Ascending aorta (tissue), 2 donors: ENCODE data around the gene ADO. TPM values are rescaled to one million over a fixed set of nuclear protein-coding genes. Genes with fewer than 3 reads are reported as not detected.

ENCODE experiments used
- DNase-seq, 2 donors: peaks; one replicate each; pipeline ENCODE4 v3.0.0-alpha.2; 2019; ENCODE audit warnings: low spot score in 2 of 2
- H3K27ac ChIP-seq, 2 donors: fragments of 200-600 bp; sonication (generic); one replicate each; pipeline ENCODE4 v1.5.1; 2016 to 2017; ENCODE audit warnings: mild to moderate bottlenecking in 1 of 2
- H3K27me3 ChIP-seq: fragments of 200-600 bp; sonication (generic); one replicate; pipeline ENCODE4 v1.5.1; 2017
- H3K36me3 ChIP-seq, 2 donors: fragments of 200-600 bp; sonication (generic); one replicate each; pipeline ENCODE4 v1.5.1; 2016
- H3K4me1 ChIP-seq, 2 donors: fragments of 200-600 bp; sonication (generic); one replicate each; pipeline ENCODE4 v1.5.1; 2016 to 2017; ENCODE audit warnings: mild to moderate bottlenecking in 1 of 2
- H3K4me3 ChIP-seq, 2 donors: fragments of 200-600 bp; sonication (generic); one replicate each; pipeline ENCODE4 v1.5.1; 2016 to 2017; ENCODE audit warnings: mild to moderate bottlenecking in 1 of 2
- H3K9me3 ChIP-seq, 2 donors: fragments of 200-600 bp; sonication (generic); one replicate each; pipeline ENCODE4 v1.5.1; 2016
- intact Hi-C: fragments of 100-400 bp; cut with DNase I; formaldehyde crosslinking; loops from one replicate; pipeline ENCODE4 v1.15.1; 2023
- total RNA-seq: library from RNA; depleted of rRNA; stranded (reverse); fragments of >200 nt; gene quantifications from one replicate; pipeline ENCODE4 v1.1.0, GENCODE V29; 2016
- TF ChIP-seq, protein P1 (sequence below), 3 experiments: fragments of 200-600 bp in 2 of 3; fragments of 450-650 bp in 1 of 3; sonication (generic) in 2 of 3; IDR thresholded peaks; one replicate each; pipeline ENCODE4 v1.5.1; 2016 to 2019; ENCODE audit warnings: antibody characterized with exemption in 3 of 3, mild to moderate bottlenecking in 1 of 3, moderate library complexity in 1 of 3

ADO gene
- total RNA-seq, 1 donor from 2014 or later, result 22.1 TPM

DNA sequence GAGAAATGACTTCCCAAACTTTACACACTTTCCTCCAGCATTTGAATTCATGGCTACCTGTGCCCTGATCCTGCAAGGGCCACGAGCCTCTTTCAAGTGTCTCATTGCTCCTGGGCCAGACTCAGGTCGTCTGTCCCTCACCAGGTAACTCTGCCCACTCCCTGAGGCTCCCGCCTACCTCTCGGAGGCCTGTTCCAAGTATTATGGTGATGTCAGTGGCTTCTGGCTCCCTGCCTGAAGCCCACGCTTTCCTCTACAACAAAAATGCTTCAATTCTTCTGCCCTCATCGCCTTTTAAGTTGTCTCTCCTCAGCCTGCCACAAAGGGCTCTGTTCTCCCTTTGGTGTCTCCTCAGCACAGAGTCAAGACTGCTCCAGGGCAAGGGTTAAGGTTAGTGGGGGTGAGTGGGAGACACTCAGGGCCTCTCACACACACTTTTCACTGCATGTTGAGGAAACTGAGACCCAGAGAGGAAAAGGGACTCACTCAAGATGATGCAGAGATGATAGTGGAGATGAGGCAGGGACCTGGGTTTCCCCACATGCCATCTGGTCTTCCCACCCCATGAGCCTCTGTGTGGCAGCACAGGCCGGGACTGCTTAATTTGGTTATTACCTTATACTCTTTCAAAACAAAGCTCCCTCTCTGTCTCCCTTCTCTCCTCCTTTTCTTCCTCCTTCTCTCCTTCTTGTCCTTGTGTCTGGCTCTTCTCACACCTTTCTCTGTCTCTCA is 39.9 kb downstream of the ADO start:
- no peaks in the 10 kb centered on the region for H3K36me3 ChIP-seq
- H3K4me3 ChIP-seq, result no peak overlapping the region
- TF ChIP-seq, protein P1, sequence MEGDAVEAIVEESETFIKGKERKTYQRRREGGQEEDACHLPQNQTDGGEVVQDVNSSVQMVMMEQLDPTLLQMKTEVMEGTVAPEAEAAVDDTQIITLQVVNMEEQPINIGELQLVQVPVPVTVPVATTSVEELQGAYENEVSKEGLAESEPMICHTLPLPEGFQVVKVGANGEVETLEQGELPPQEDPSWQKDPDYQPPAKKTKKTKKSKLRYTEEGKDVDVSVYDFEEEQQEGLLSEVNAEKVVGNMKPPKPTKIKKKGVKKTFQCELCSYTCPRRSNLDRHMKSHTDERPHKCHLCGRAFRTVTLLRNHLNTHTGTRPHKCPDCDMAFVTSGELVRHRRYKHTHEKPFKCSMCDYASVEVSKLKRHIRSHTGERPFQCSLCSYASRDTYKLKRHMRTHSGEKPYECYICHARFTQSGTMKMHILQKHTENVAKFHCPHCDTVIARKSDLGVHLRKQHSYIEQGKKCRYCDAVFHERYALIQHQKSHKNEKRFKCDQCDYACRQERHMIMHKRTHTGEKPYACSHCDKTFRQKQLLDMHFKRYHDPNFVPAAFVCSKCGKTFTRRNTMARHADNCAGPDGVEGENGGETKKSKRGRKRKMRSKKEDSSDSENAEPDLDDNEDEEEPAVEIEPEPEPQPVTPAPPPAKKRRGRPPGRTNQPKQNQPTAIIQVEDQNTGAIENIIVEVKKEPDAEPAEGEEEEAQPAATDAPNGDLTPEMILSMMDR (IDR thresholded peaks at IDR 0.05), result no peak
- no peaks in the 10 kb centered on the region for H3K4me1 ChIP-seq
- H3K27ac ChIP-seq, result no peak overlapping the region
- H3K27me3 ChIP-seq, result no peaks in the 10 kb centered on the region
- no peak for DNase-seq
- H3K9me3 ChIP-seq, result peaks cover 4 to 10% of the 10 kb centered on the region in 2 donors
- intact Hi-C loops, result no loop called here

DNA sequence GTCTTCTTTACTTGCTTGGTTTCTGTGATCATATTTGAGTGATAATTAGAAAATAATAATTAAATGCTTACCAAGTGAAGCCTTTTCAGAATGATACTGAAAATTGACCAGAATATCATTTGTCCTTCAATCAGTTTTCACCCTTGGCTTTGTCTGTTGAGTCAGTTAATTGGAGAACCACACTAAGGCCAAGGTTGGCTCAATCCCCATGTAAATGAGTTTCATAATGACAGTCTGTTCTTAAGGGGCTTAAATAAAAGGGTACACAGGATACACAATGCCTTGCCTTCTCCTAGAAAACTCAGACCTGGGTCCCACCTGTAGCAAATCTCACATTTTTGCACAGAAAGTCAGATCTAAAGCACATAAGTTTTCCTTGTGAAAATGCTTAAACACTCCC is 42.9 kb downstream of the ADO start:
- H3K9me3 ChIP-seq, result peaks cover 4 to 10% of the 10 kb centered on the region in 2 donors
- no peaks in the 10 kb centered on the region for H3K27me3 ChIP-seq
- H3K4me3 ChIP-seq, result no peak overlapping the region
- no peak overlapping the region for H3K27ac ChIP-seq
- intact Hi-C loops, result no loop called here
- TF ChIP-seq, protein P1 (IDR thresholded peaks at IDR 0.05), result no peak
- no peaks in the 10 kb centered on the region for H3K4me1 ChIP-seq
- H3K36me3 ChIP-seq, result no peaks in the 10 kb centered on the region
- DNase-seq, result no peak

GRCh38 chr10:62850646-62851045 is 46.1 kb downstream of the ADO start:
- no peak for DNase-seq
- H3K27me3 ChIP-seq, result no peaks in the 10 kb centered on the region
- TF ChIP-seq, protein P1 (IDR thresholded peaks at IDR 0.05), result no peak
- H3K27ac ChIP-seq, result no peak overlapping the region
- H3K9me3 ChIP-seq, result peaks cover 4 to 10% of the 10 kb centered on the region in 2 donors
- intact Hi-C loops, result no loop called here
- no peaks in the 10 kb centered on the region for H3K36me3 ChIP-seq
- no peaks in the 10 kb centered on the region for H3K4me1 ChIP-seq
- no peak overlapping the region for H3K4me3 ChIP-seq

GRCh38 chr10:62851442-62851841 is 46.9 kb downstream of the ADO start:
- no peak overlapping the region for H3K4me3 ChIP-seq
- H3K27ac ChIP-seq, result no peak overlapping the region
- no peaks in the 10 kb centered on the region for H3K4me1 ChIP-seq
- intact Hi-C loops, result no loop called here
- peaks cover 4 to 10% of the 10 kb centered on the region in 2 donors for H3K9me3 ChIP-seq
- H3K36me3 ChIP-seq, result no peaks in the 10 kb centered on the region
- H3K27me3 ChIP-seq, result no peaks in the 10 kb centered on the region
- TF ChIP-seq, protein P1 (IDR thresholded peaks at IDR 0.05), result no peak
- no peak for DNase-seq

DNA sequence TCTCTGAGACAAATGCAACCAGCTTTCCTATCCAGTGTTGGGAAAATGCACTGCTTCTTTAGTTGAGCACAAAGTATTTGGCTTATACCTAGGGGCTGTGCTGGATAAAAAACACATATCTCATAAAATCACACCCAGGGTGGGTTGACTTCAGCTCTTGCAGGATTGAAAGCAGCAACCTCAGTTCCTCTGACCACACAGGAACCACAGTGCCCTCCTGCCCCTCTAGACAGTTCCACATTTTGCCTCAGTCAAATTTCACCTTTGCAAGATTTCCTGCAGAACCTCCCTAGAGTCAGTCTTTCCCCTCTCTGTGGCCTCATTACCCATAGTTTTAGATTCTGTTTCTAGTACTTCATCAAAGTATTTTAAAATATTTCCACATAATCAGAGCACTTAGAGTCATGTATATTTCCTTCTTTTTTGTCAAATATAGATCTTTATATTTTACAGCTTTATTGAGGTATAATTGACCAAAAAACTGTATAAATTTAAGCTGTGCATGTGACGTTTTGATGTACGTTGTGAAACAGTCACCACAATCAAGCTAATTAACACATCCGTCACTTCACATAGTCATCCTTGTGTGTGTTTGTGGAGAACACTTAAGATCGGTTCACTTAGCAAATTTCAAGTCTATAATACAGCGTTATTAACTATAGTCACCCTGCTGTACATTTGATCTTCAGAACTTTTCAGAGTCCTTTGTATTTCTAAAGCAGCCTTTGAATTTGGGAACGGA is 48.6 kb downstream of the ADO start:
- no peaks in the 10 kb centered on the region for H3K27me3 ChIP-seq
- H3K9me3 ChIP-seq, result no peaks in the 10 kb centered on the region
- no peak overlapping the region for H3K4me3 ChIP-seq
- H3K4me1 ChIP-seq, result no peaks in the 10 kb centered on the region
- intact Hi-C loops, result no loop called here
- no peak overlapping the region for H3K27ac ChIP-seq
- H3K36me3 ChIP-seq, result no peaks in the 10 kb centered on the region
- TF ChIP-seq, protein P1 (IDR thresholded peaks at IDR 0.05), result no peak
- no peak for DNase-seq
